Effector memory CD4-positive, alpha-beta T cell (primary cell): ENCODE results near the gene CD300LG.
"Not testable (repeated sequence)": the region's sequence is repeated elsewhere in the genome, so short reads cannot be mapped to it uniquely, and the experiment has no call there.

Experiments
- DNase-seq, 3 donors: peaks; one replicate each; pipeline ENCODE4 v3.0.0-alpha.2; 2020
- H3K27ac ChIP-seq: 2 replicates; pipeline ENCODE4 v1.7.0; 2013; ENCODE audit warnings: mild to moderate bottlenecking, low read length, moderate library complexity; ENCODE audit not compliant: insufficient read depth, poor library complexity, severe bottlenecking
- H3K27me3 ChIP-seq: replicated peaks from 2 replicates; pipeline ENCODE4 v1.7.0; 2013; ENCODE audit warnings: mild to moderate bottlenecking, low read length; ENCODE audit not compliant: insufficient read depth, control insufficient read depth, poor library complexity, severe bottlenecking
- H3K36me3 ChIP-seq: 2 replicates; pipeline ENCODE4 v1.7.0; 2013; ENCODE audit warnings: mild to moderate bottlenecking, low read length, moderate library complexity; ENCODE audit not compliant: control insufficient read depth, insufficient read depth
- H3K4me1 ChIP-seq: 2 replicates; pipeline ENCODE4 v1.7.0; 2013; ENCODE audit warnings: low read length, mild to moderate bottlenecking; ENCODE audit not compliant: control insufficient read depth, insufficient read depth, poor library complexity, severe bottlenecking
- H3K4me3 ChIP-seq: 2 replicates; pipeline ENCODE4 v1.7.0; 2013; ENCODE audit warnings: low read length, low read depth, mild to moderate bottlenecking; ENCODE audit not compliant: insufficient read depth, poor library complexity, severe bottlenecking
- H3K9me3 ChIP-seq: 2 replicates; pipeline ENCODE4 v1.7.0; 2013; ENCODE audit warnings: mild to moderate bottlenecking, low read length, moderate library complexity; ENCODE audit not compliant: control insufficient read depth
- total RNA-seq, 3 donors: gene quantifications; one replicate each; lab custom pipeline; 2026; lab: John Stamatoyannopoulos, UW

Gene CD300LG, protein sequence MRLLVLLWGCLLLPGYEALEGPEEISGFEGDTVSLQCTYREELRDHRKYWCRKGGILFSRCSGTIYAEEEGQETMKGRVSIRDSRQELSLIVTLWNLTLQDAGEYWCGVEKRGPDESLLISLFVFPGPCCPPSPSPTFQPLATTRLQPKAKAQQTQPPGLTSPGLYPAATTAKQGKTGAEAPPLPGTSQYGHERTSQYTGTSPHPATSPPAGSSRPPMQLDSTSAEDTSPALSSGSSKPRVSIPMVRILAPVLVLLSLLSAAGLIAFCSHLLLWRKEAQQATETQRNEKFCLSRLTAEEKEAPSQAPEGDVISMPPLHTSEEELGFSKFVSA
- total RNA-seq: 0 reads per million in 3 donors

DNA sequence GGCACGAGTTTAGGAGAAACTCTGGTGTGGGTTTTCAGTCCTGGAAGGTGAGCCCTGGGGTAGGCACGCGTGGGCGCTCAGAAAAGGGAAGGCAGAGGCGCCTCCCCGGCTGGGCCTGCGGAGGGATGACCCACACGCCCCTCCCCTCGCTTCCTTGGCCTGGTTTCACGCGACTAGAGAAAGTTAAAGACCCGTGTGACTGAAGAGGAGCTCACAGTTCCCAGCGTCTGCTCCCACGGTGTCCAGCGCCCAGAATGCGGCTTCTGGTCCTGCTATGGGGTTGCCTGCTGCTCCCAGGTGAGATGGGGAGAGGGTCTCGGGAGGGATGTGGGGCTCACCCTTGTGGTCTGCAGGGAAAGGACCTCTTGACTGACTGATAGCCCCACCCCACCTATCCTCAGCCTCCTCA is at the start of gene CD300LG:
CD300LG (plus strand) TSS at position 214 of the 409 bp plus-strand sequence; CDS start at position 255, 41 bp downstream.
- no peaks in the 10 kb centered on the region for H3K36me3 ChIP-seq
- no peaks in the 10 kb centered on the region for H3K4me1 ChIP-seq
- no peaks in the 10 kb centered on the region for H3K9me3 ChIP-seq
- no peak within 1 kb of the TSS for H3K4me3 ChIP-seq
- no peaks in the 10 kb centered on the region for H3K27me3 ChIP-seq
- DNase-seq: no peak
- no peak within 1 kb of the TSS for H3K27ac ChIP-seq

DNA sequence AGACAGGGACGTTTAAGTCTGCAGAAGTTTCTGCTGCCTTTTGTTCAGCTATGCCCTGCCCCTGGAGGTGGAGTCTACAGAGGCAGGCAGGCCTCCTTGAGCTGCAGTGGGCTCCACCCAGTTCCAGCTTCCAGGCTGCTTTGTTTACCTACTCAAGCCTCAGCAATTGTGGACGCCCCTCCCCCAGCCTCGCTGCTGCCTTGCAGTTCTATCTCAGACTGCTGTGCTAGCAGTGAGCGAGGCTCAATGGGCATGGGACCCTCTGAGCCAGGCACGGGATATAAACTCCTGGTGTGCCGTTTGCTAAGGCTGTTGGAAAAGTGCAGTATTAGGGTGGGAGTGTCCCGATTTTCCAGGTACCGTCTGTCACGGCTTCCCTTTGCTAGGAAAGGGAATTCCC is 49.0 kb upstream of the CD300LG start:
- not testable (repeated sequence) for H3K4me1 ChIP-seq, H3K27ac ChIP-seq, H3K27me3 ChIP-seq, H3K36me3 ChIP-seq, H3K4me3 ChIP-seq, DNase-seq, H3K9me3 ChIP-seq

DNA sequence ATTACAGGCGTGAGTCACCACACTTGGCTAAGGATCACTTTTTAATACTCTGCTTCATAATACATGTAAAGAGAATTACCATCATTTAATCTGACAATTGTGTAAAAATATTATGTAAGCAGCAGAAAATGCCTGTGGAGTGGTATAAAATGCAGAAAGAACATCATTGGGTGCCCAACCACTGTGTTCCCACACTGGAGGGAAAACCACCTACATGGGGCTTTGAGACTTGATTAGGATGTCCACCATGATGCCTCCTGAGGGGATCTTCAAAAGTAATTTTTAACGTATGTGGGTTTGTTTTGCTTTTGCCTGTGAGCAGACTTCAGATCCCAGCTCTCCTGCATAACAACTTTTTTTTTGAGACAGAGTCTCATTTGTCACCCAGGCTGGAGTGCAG is 47.9 kb upstream of the CD300LG start:
- Histone ChIP-seq H3K9me3 (no peaks in the 10 kb centered on the region), H3K27me3 (no peaks in the 10 kb centered on the region), H3K4me1 (no peaks in the 10 kb centered on the region), H3K27ac (no peak overlapping the region), H3K4me3 (no peak overlapping the region), H3K36me3 (no peaks in the 10 kb centered on the region)
- no peak for DNase-seq

DNA sequence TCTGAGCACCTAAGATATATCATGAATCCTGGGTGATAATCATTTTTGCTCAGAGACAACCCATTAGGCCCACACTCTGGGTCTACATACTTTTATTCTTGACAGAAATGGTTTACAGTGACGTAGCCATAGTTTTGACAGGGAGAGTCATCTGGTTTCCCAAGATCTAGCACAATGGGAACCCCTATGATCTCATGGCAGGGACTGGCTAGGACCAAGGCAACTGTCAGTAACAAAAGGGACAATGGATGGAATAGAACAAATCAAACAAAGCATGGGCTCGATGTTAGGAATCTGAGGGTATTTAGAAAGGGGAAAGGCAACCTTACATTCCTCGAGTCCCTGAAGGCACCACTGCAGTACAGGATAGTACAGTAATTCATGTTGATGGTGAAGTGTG is 46.2 kb upstream of the CD300LG start:
- no peaks in the 10 kb centered on the region for H3K36me3 ChIP-seq
- DNase-seq: no peak
- no peak overlapping the region for H3K27ac ChIP-seq
- H3K4me3 ChIP-seq: no peak overlapping the region
- no peaks in the 10 kb centered on the region for H3K27me3 ChIP-seq
- H3K4me1 ChIP-seq: no peaks in the 10 kb centered on the region
- no peaks in the 10 kb centered on the region for H3K9me3 ChIP-seq

DNA sequence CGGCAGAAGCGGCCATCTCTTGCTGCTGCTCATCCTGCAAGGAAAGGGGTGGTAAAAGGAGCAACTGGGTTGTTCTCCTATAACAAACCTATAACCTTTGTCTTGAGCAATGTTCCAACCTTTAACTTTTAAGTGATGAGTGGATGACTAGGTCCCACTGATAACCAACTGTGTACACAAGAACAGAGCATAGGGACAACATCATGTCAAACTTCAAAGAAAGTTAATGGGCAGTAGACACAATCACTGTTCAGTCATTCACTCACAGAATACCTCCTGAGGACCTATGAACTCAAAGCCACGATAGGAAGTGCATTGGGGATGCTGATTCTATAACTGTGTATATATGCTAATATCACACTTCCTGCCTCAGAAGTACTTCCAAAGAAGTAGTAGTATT is 45.1 kb upstream of the CD300LG start:
- Histone ChIP-seq H3K36me3 (no peaks in the 10 kb centered on the region), H3K4me3 (no peak overlapping the region)

DNA sequence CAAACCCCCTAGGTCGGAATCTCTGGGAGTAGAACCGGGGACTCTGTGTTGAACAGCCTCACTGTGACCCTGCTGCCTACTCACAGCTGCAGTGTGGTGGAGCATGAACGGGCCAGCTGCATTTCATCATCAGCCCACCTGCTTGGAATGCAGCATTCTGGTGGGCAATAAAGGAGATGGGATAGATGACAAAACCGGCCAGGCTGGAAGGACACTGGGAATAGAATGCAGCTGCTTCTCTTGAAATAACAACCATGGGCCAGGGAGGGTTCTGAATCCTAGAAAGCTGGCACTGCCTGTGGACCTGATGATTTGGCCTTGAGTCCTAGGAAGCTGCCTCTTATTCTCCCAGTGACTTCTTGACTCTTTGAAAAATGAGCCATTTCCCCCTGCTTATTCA is 43.2 kb upstream of the CD300LG start:
- no peaks in the 10 kb centered on the region for H3K27me3 ChIP-seq
- no peak for DNase-seq
- no peaks in the 10 kb centered on the region for H3K36me3 ChIP-seq
- no peak overlapping the region for H3K4me3 ChIP-seq
- H3K9me3 ChIP-seq: no peaks in the 10 kb centered on the region
- H3K27ac ChIP-seq: no peak overlapping the region
- H3K4me1 ChIP-seq: no peaks in the 10 kb centered on the region

More for the DNA sequence above, 45.1 kb upstream of the CD300LG start:
- no peaks in the 10 kb centered on the region for H3K27me3 ChIP-seq
- H3K4me1 ChIP-seq: no peaks in the 10 kb centered on the region
- H3K9me3 ChIP-seq: no peaks in the 10 kb centered on the region
- H3K27ac ChIP-seq: no peak overlapping the region
- no peak for DNase-seq

DNA sequence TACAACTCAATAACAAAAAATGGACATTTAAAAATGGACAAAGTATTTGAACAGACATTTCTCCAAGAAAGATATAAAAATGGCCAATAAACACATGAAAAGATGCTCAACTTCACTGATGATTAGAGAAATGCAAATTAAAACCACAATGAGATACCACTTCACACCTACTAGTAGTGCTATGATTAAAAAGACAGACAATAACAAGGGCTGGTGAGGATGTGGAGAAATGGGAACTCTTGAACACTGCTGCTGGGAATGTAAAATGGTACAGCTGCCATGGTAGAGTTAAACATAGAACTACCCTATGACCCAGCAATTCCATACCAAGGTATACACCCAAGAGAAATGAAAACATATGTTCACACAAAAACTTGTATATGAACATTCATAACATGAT is 41.9 kb upstream of the CD300LG start:
- H3K27me3 ChIP-seq: no peaks in the 10 kb centered on the region
- no peaks in the 10 kb centered on the region for H3K4me1 ChIP-seq
- no peak overlapping the region for H3K27ac ChIP-seq
- H3K36me3 ChIP-seq: no peaks in the 10 kb centered on the region
- no peak overlapping the region for H3K4me3 ChIP-seq
- no peaks in the 10 kb centered on the region for H3K9me3 ChIP-seq
- no peak for DNase-seq

DNA sequence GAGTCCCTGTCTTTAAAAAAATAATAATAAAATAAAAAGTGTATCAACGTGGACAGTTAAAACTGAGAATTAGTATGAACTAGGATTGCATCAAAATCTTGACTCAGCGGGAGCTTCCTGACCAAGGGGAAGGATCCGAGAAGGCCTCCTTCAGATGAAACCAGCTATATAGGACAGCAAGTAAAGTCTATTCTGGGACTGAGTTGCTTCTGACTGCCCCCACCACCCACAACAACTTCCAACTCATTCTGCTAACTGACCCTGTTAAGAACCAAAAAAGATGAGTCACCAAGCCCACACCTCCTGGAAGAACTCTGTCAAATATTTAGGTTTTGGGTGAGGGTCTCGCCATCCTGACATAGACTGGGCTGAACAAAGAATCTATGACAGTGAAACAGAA is 38.9 kb upstream of the CD300LG start:
- Histone ChIP-seq H3K4me1 (no peaks in the 10 kb centered on the region), H3K36me3 (no peaks in the 10 kb centered on the region)

DNA sequence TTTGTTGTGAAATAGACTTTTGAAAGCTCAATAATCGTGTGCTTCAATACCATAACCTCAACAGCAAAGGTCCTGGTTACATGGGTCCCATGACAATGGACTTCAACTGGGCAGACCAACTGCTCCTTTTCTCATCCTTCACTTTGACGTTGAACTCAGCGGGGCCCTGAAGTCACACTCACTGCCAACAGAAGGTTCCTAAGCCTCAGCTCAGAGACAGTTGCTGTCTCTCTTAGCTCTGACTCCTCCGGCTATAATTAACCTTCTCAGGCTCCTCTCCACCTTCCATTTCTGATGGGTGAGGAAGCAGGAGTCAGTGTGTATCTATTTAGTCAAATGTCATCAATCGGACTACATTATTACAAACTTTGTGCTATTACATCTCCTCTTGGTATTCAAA is 37.9 kb upstream of the CD300LG start:
- Histone ChIP-seq H3K4me3 (no peak overlapping the region), H3K9me3 (no peaks in the 10 kb centered on the region), H3K36me3 (no peaks in the 10 kb centered on the region), H3K27me3 (no peaks in the 10 kb centered on the region), H3K27ac (no peak overlapping the region), H3K4me1 (no peaks in the 10 kb centered on the region)
- DNase-seq: no peak

More for the DNA sequence above, 38.9 kb upstream of the CD300LG start:
- Histone ChIP-seq H3K4me3 (no peak overlapping the region), H3K27ac (no peak overlapping the region), H3K27me3 (no peaks in the 10 kb centered on the region), H3K9me3 (no peaks in the 10 kb centered on the region)
- DNase-seq: no peak

DNA sequence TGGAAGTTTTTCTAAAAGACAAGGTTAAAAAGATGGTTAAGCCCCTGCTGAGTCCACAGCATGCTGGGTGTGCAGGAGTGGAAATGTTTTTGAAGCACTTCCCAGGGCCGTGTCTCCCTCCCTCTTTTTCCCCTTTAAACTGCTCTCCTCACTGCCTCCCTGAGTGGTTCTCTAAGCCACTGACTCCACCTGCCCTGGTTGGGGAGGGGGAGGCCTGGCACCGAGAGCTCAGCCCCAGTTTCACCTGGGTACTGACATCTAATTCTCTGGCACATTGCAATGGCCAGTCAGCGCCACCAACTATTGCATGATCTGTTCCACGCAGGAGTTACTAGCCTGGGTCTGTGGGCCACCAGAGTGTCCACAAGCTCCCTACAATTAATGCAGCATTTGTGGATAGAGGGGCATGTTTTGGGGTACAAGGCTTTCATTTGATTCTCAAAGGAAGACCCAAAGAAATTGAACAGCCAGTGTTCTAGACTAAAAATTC is 36.7 kb upstream of the CD300LG start:
- no peaks in the 10 kb centered on the region for H3K36me3 ChIP-seq
- no peaks in the 10 kb centered on the region for H3K4me1 ChIP-seq
- no peak for DNase-seq
- no peaks in the 10 kb centered on the region for H3K9me3 ChIP-seq
- H3K27ac ChIP-seq: no peak overlapping the region
- no peaks in the 10 kb centered on the region for H3K27me3 ChIP-seq
- H3K4me3 ChIP-seq: no peak overlapping the region
